Transverse colon (tissue), 4 donors: ENCODE results near the gene TREH.

Experiments used
- EP300 ChIP-seq: sonication (generic); formaldehyde crosslinking; IDR thresholded peaks from one replicate; pipeline ENCODE4 v1.6.1; 2017; ENCODE audit warnings: antibody characterized with exemption, low read depth
- POLR2A ChIP-seq: fragments of 450-650 bp; IDR thresholded peaks from one replicate; pipeline ENCODE4 v1.6.1; 2016; ENCODE audit warnings: antibody characterized with exemption, mild to moderate bottlenecking, moderate library complexity
- POLR2AphosphoS5 ChIP-seq, 3 donors: sonication (generic); formaldehyde crosslinking; IDR thresholded peaks; one replicate each; pipeline ENCODE4 v1.6.1; 2016; ENCODE audit warnings: antibody characterized with exemption in 3 of 3
- TF ChIP-seq, protein P1 (sequence below), 5 experiments: fragments of 200-600 bp in 3 of 5; fragments of 450-650 bp in 2 of 5; sonication (generic) in 3 of 5; IDR thresholded peaks; 1 replicate in 2 of 5; 2 replicates in 3 of 5; pipeline ENCODE4 v1.5.1; 2016 to 2017; ENCODE audit warnings: antibody characterized with exemption in 5 of 5, inconsistent platforms in 3 of 5, mild to moderate bottlenecking in 2 of 5, moderate library complexity in 1 of 5

DNA sequence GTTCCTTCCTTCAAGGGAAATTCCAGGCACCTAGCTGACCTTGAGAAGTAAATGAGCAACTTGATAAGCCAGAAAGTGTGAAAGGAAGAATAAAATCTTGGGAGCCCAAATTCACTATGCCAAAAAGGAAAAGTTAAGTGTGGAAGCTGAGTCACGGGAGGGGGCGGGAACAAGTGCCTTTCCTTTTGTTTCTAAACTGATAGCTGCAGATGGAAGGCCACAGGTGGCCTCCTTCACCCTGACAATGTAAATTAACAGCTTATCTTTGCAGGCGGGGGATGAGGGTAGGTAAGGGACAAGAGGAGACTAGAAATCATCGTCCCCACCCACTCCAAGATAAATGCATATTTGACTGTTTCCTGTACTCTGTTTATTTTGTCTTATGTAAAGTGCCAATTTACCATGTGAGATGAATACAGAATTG is 36.4 kb upstream of the TREH start:
- TF ChIP-seq, protein P1, sequence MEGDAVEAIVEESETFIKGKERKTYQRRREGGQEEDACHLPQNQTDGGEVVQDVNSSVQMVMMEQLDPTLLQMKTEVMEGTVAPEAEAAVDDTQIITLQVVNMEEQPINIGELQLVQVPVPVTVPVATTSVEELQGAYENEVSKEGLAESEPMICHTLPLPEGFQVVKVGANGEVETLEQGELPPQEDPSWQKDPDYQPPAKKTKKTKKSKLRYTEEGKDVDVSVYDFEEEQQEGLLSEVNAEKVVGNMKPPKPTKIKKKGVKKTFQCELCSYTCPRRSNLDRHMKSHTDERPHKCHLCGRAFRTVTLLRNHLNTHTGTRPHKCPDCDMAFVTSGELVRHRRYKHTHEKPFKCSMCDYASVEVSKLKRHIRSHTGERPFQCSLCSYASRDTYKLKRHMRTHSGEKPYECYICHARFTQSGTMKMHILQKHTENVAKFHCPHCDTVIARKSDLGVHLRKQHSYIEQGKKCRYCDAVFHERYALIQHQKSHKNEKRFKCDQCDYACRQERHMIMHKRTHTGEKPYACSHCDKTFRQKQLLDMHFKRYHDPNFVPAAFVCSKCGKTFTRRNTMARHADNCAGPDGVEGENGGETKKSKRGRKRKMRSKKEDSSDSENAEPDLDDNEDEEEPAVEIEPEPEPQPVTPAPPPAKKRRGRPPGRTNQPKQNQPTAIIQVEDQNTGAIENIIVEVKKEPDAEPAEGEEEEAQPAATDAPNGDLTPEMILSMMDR (IDR thresholded peaks at IDR 0.05), result no peak
- TF ChIP-seq POLR2AphosphoS5 (IDR thresholded peaks at IDR 0.05) (no peak), POLR2A (no peak), EP300 (no peak)
